H1 (cell line): ENCODE results near the gene PXDC1. TPM values are rescaled to one million over a fixed set of nuclear protein-coding genes. Genes with fewer than 3 reads are reported as not detected.

Experiments used
- ATF3 ChIP-seq: IDR thresholded peaks from 2 replicates; pipeline ENCODE4 v1.6.1; 2011; ENCODE audit warnings: low read depth, mild to moderate bottlenecking, low read length; ENCODE audit not compliant: insufficient read depth
- RFX5 ChIP-seq: IDR thresholded peaks from 2 replicates; pipeline ENCODE4 v1.6.1; 2011; ENCODE audit warnings: low read depth, low read length, improper control_type of control experiment, borderline replicate concordance
- polyA plus RNA-seq, 7 experiments: library from polyadenylated mRNA; depleted of rRNA in 3 of 7; stranded (reverse) in 5 of 7; unstranded in 2 of 7; fragments of >200 nt in 5 of 7; fragments of 200-250 nt in 2 of 7; gene quantifications; 1 replicate in 5 of 7; 2 replicates in 1 of 7; 4 replicates in 1 of 7; pipeline versions ENCODE4 v1.2.1 to v1.2.3, GENCODE V29; 2011 to 2013; ENCODE audit warnings: missing spikeins in 2 of 7, mixed read lengths in 2 of 7
- total RNA-seq: library from RNA; stranded (reverse); fragmentation: NEBNext Ultra II Directional; extraction: Animal tissue kit (Norgen Biotek cat#: 25700); gene quantifications from 2 replicates; pipeline ENCODE4 v1.2.1, GENCODE V29; 2021

The PXDC1 gene
- total and polyA plus RNA-seq, 2 of the 8 experiments (the other 6 are each of a cell fraction or from before 2014, with no cell fraction given): 1.7 to 2.0 TPM

- TF ChIP-seq ATF3: no peak
- no peak for TF ChIP-seq RFX5
Observed at GRCh38 chr6:3769610-3770009, 18.1 kb upstream of the PXDC1 start (continued).
